Mucosa of stomach (tissue), 1 donor: ENCODE measurements around the gene FHOD1.

Source experiments
- H3K27me3 ChIP-seq: one replicate; pipeline ENCODE4 v1.7.0; 2013; ENCODE audit warnings: mild to moderate bottlenecking, low read length; ENCODE audit not compliant: control insufficient read depth, insufficient read depth
- H3K36me3 ChIP-seq: one replicate; pipeline ENCODE4 v1.7.0; 2013; ENCODE audit warnings: low read length; ENCODE audit not compliant: control insufficient read depth, insufficient read depth
- H3K4me1 ChIP-seq: one replicate; pipeline ENCODE4 v1.7.0; 2013; ENCODE audit warnings: mild to moderate bottlenecking, low read length; ENCODE audit not compliant: control insufficient read depth, insufficient read depth
- H3K4me3 ChIP-seq: one replicate; pipeline ENCODE4 v1.7.0; 2013; ENCODE audit warnings: low read length
- H3K9ac ChIP-seq: one replicate; pipeline ENCODE4 v1.7.0; 2013; ENCODE audit warnings: mild to moderate bottlenecking, low read length, moderate library complexity
- H3K9me3 ChIP-seq: one replicate; pipeline ENCODE4 v1.7.0; 2013; ENCODE audit warnings: mild to moderate bottlenecking, low read length, moderate library complexity; ENCODE audit not compliant: control insufficient read depth
- donor health status: Pancreatic carcinoma.

FHOD1 gene

GRCh38 chr16:67223992-67224391, 23.3 kb downstream of the FHOD1 start:
- H3K36me3 ChIP-seq = no peaks in the 10 kb centered on the region
- no peak overlapping the region for H3K9ac ChIP-seq
- H3K4me3 ChIP-seq = no peak overlapping the region
- no peaks in the 10 kb centered on the region for H3K27me3 ChIP-seq
- H3K4me1 ChIP-seq = peaks cover 24% of the 10 kb centered on the region
- no peaks in the 10 kb centered on the region for H3K9me3 ChIP-seq

GRCh38 chr16:67216612-67217490, 30.4 kb downstream of the FHOD1 start:
- H3K27me3 ChIP-seq = no peaks in the 10 kb centered on the region
- no peak overlapping the region for H3K9ac ChIP-seq
- no peaks in the 10 kb centered on the region for H3K9me3 ChIP-seq
- no peak overlapping the region for H3K4me3 ChIP-seq
- H3K4me1 ChIP-seq = peaks cover 14% of the 10 kb centered on the region
- no peaks in the 10 kb centered on the region for H3K36me3 ChIP-seq

DNA sequence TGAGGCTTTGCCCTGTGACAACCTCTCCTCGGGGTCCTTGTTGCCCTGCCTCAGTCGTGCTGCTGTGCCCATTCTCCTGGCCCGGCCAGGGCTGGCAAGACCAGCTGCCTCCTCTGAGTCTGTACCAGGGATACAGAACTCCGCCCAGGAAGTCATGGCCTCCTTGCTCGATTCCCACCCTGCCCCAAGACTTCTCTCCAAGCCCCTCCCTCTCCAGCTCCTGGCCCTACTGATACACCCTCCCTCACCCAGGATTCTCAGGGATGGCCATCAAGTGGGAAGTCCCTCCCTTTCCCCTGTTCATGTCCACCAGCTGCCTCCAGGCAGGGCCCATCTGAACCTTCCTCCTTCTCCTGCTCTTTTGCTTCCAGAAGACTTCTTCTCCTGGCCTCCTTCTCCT, 31.6 kb downstream of the FHOD1 start:
- Histone ChIP-seq H3K36me3 (no peaks in the 10 kb centered on the region), H3K27me3 (no peaks in the 10 kb centered on the region), H3K9me3 (no peaks in the 10 kb centered on the region), H3K4me1 (peaks cover 14% of the 10 kb centered on the region), H3K9ac (no peak overlapping the region), H3K4me3 (no peak overlapping the region)

DNA sequence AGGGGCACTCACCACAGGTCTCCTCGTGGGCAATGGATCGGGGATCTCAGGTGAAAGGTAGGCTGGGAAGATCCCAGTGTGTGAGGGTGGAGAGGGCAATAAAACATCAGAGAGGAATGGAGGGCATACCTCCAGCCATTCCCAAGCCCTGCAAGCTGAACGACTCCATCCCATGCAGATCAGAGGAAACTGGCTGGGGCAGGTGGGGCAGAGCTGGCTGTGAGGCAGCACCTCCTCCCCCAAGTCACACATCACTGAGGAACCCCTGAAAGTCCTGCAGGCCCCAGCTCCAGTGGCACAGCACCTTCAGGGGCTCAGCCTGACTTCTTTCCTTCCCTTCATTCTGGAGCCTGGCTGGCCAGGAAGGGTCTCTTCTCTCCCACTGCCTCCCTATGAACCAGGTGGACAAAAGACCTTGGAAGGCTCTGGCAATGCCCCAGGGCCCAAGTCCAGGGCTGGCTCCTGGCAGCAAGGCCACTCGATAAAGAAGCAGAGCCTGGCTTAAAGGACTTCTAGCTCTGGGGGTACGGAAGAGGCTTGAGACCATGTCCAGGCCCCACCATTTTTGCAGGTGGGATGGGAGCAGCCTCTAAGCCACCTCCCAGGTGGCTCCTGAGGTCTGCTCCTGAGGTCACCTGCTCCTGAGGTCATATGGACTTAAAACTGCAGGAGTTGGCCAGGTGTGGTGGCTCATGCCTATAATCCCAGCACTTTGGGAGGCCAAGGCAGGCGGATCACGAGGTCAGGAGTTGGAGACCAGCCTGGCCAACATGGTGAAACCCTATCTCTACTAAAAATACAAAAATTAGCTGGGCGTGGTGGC, 33.9 kb downstream of the FHOD1 start:
- Histone ChIP-seq H3K27me3 (no peaks in the 10 kb centered on the region), H3K36me3 (no peaks in the 10 kb centered on the region), H3K9ac (no peak overlapping the region), H3K4me3 (no peak overlapping the region), H3K9me3 (no peaks in the 10 kb centered on the region), H3K4me1 (peaks cover 14% of the 10 kb centered on the region)

DNA sequence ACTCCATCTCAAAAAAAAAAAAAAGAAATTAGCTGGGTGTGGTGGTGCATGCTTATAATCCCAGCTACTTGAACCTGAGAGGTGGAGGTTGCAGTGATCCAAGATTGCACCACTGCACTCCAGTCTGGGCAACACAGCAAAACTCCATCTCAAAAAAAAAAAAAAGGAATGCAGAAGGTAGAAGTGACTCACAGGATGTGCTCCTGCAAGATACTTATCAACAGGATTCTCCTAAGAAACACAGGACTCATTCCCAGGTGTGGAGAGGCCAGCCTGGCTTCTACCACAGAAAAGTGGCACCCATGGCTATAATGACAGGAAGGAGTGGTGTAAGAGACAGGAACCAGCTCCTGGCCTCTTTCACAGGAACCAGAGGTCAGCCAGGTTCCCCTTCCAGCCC, 34.5 kb downstream of the FHOD1 start:
- no peaks in the 10 kb centered on the region for H3K36me3 ChIP-seq
- H3K4me1 ChIP-seq = peaks cover 14% of the 10 kb centered on the region
- no peak overlapping the region for H3K4me3 ChIP-seq
- no peaks in the 10 kb centered on the region for H3K27me3 ChIP-seq
- no peak overlapping the region for H3K9ac ChIP-seq
- no peaks in the 10 kb centered on the region for H3K9me3 ChIP-seq

- Histone ChIP-seq H3K36me3 (no peaks in the 10 kb centered on the region), H3K9me3 (no peaks in the 10 kb centered on the region), H3K4me1 (peaks cover 14% of the 10 kb centered on the region), H3K27me3 (no peaks in the 10 kb centered on the region), H3K4me3 (no peak overlapping the region), H3K9ac (no peak overlapping the region)
These were observed 35.6 kb downstream of the FHOD1 start for GRCh38 chr16:67211674-67212073.

GRCh38 chr16:67210069-67210937, 37.0 kb downstream of the FHOD1 start:
- no peaks in the 10 kb centered on the region for H3K36me3 ChIP-seq
- peaks cover 14% of the 10 kb centered on the region for H3K4me1 ChIP-seq
- no peaks in the 10 kb centered on the region for H3K9me3 ChIP-seq
- no peak overlapping the region for H3K4me3 ChIP-seq
- no peaks in the 10 kb centered on the region for H3K27me3 ChIP-seq
- no peak overlapping the region for H3K9ac ChIP-seq

- no peak overlapping the region for H3K4me3 ChIP-seq
- no peak overlapping the region for H3K9ac ChIP-seq
- no peaks in the 10 kb centered on the region for H3K36me3 ChIP-seq
These were observed 37.7 kb downstream of the FHOD1 start for GRCh38 chr16:67209565-67209964.

DNA sequence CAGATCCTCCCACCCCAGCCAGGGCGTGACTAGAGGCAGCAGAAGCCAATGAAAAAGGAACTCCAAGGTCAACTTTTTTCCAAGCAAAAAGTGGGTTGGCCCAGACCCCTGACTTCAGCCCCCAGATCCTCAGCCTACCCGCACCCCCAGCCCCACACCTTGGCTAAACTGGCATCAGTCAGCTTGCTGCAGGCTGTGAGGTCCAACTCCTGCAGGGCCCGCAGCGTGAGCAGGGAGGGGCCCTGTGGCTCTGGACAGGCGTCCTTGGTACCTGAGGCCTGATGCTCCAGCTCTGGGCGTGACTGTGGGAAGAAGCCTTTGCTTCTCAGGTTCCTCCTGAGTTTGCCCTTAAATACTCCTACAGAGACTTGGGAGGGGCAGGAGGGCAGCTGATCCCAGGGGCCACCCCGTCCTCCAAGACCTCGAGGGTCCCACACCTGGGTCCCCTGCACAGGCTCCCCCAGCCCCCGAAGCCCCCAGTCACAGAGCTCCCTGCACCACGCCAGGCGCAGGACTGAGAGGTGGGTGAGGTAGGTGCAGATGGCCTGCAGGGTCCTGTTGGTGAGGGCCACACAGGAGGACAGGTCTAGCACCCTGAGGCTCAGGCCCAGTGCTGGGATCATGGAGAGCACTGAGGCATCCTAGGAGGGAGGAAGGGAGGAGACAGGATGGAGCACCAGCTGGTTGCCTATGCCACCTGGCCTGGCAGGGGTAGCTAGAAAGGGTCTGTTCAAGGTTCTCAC, 39.0 kb downstream of the FHOD1 start:
- H3K9me3 ChIP-seq = no peaks in the 10 kb centered on the region
- no peaks in the 10 kb centered on the region for H3K27me3 ChIP-seq
- H3K4me3 ChIP-seq = no peak overlapping the region
- no peak overlapping the region for H3K9ac ChIP-seq
- no peaks in the 10 kb centered on the region for H3K36me3 ChIP-seq
- peaks cover 5% of the 10 kb centered on the region for H3K4me1 ChIP-seq

More at GRCh38 chr16:67209565-67209964, 37.7 kb downstream of the FHOD1 start:
- peaks cover 14% of the 10 kb centered on the region for H3K4me1 ChIP-seq
- H3K9me3 ChIP-seq = no peaks in the 10 kb centered on the region
- H3K27me3 ChIP-seq = no peaks in the 10 kb centered on the region

DNA sequence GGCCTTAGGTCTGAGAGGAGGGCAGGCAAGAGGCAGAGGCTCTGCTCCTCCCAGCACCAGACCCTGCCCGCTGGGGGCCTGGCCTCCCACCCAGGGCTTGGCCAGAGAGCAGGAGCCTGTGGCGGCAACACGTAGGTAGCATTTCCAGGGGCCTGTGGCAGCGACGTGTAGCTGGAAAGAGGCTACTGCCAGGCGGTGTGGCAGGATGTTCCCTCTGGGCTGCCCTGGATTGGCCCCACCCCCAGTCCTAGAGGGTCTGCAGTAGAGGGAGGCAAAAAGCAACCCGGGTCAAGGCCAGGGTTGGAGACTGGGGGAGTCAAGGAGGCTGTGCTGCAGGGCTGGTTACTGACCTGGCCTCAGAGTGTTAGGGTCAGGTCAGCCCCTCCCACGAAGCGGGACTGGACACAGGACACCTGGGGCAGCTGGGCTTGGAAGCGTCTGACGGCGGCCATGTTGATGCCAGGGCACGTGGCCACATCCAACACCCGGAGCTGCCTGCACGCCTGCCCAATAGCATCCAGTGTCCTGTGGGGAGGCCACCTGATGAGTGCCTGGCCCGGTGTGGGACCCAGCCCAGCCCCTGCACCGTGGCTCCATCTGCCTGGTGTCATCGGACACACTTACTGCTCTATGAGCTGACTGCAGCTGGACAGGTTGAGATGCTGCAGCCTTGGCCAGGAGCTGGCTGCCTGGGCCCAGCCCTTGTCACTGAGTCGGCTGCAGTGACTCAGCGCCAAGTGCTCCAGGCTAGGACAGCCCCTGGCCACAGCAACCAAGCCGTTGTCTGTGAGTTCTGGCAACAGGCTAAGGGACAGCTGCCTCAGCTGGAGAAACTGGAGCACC, 39.8 kb downstream of the FHOD1 start:
- Histone ChIP-seq H3K4me1 (no peaks in the 10 kb centered on the region), H3K27me3 (no peaks in the 10 kb centered on the region), H3K9me3 (no peaks in the 10 kb centered on the region), H3K9ac (no peak overlapping the region), H3K36me3 (no peaks in the 10 kb centered on the region), H3K4me3 (no peak overlapping the region)
